HG03442 (cell line): ENCODE measurements around the gene RTKN2.
"Not testable (repeated sequence)": the region's sequence is repeated elsewhere in the genome, so short reads cannot be mapped to it uniquely, and the experiment has no call there.

Source experiments
- ATAC-seq: cut with Tn5 transposase; IDR thresholded peaks from one replicate; pipeline ENCODE4 v1.9.1; 2021; ENCODE audit warnings: mild to moderate bottlenecking, moderate library complexity; ENCODE audit not compliant: unreplicated experiment

The RTKN2 gene, protein sequence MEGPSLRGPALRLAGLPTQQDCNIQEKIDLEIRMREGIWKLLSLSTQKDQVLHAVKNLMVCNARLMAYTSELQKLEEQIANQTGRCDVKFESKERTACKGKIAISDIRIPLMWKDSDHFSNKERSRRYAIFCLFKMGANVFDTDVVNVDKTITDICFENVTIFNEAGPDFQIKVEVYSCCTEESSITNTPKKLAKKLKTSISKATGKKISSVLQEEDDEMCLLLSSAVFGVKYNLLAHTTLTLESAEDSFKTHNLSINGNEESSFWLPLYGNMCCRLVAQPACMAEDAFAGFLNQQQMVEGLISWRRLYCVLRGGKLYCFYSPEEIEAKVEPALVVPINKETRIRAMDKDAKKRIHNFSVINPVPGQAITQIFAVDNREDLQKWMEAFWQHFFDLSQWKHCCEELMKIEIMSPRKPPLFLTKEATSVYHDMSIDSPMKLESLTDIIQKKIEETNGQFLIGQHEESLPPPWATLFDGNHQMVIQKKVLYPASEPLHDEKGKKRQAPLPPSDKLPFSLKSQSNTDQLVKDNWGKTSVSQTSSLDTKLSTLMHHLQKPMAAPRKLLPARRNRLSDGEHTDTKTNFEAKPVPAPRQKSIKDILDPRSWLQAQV

GRCh38 chr10:62268399-62269114 is at the start of gene RTKN2:
Gene RTKN2, minus strand, starts transcription at chr10:62268844. Its CDS starts 234 bp downstream, at chr10:62268610.
- peak; percentile 61 for ATAC-seq

DNA sequence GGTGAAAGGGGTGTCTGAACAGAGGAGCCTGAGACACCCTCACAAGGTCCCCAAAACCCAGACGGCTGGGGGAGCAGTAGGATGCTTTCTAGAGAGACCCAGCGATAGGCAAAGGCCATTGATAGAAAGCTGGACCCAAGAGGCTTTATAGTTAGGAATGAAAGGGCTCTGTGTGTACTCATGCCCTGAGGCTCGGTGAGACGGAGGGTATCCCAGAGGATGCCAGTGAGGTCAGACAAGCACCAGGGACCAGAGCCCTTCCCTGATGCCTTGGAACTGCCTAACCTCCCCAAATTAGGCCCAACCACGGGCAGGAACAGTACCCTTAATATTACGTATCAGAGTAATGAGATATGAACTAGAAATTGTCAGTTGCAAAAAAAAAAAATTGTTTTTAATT is 48.6 kb upstream of the RTKN2 start:
- no peak for ATAC-seq

GRCh38 chr10:62309254-62309653 is 40.6 kb upstream of the RTKN2 start:
- no peak for ATAC-seq

GRCh38 chr10:62308101-62308500 is 39.5 kb upstream of the RTKN2 start:
- no peak for ATAC-seq

DNA sequence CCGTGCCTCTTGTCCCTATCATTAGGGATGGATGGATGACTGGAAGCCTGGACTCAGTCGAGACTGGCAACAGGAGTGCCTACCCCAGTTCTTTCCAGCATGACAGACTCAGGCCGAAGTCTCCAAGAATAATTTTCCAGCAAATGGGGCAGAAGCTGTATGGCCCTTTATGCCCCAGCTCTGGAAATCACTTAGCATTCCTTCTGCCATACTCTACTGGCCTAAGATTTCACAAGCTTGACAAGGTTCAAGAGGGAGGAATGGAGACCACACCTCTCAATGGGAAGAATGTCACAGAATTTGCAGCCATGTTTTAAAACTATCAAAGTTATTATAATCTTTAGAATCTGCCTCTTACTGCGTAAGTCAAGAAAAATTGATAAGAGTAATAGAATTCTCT is 39.0 kb upstream of the RTKN2 start:
- no peak for ATAC-seq

DNA sequence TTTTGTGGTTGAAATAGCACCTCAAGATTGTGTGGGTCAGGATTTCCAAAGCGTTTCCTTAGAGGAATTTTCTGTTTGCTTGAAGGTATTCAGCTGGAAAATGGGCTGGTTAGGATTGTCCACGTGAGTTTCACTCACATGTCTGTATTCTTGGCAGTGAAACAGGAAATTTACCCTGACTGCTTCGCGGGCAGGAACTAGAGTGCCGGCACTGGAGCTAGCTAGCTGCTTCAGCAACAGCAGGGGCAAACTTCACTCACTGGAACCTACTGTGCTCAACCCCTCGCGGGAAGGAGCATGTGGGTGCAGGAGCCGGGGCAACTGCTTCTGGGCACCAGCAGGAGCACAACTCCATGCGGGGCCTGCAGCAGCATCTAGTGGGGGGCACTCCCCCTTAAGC is 38.0 kb upstream of the RTKN2 start:
- ATAC-seq: no peak

- ATAC-seq: no peak
Observed at GRCh38 chr10:62305813-62306212, 37.2 kb upstream of the RTKN2 start.

- no peak for ATAC-seq
Observed at GRCh38 chr10:62303922-62304321, 35.3 kb upstream of the RTKN2 start.

- no peak for ATAC-seq
Observed at GRCh38 chr10:62302760-62303159, 34.1 kb upstream of the RTKN2 start.

DNA sequence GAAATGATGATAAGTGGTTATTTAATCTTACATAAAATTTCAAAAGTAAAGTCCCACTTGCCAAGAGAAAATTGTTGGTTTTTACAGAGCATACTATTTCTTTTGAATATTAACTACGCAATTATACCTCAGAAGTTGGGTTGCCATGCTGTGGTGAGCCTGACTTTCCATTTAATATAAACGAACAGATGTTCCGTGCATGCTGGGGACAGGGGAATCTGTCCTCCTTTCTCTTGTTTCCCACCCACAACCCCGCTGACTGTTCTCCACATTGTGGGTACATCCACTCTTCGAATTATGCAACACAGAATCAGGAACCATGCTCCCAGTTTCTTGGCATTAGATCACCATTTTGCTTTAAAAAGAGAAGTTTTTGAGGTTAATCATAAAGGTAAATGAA is 29.2 kb upstream of the RTKN2 start:
- ATAC-seq: no peak

- ATAC-seq: no peak
Observed at GRCh38 chr10:62284221-62284620, 15.6 kb upstream of the RTKN2 start.

DNA sequence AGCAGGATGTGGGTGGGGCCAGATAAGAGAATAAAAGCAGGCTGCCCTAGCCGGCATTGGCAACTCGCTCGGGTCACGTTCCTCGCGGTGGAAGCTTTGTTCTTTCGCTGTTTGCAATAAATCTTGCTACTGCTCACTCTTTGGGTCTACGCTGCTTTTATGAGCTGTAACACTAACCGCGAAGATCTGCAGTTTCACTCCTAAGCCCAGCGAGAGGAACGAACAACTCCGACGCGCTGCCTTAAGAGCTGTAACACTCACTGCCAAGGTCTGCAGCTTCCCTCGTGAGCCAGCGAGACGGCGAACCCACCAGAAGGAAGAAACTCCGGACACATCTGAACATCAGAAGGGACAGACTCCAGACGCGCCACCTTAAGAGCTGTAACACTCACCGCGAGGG is 12.7 kb upstream of the RTKN2 start:
- ATAC-seq: not testable (repeated sequence)

DNA sequence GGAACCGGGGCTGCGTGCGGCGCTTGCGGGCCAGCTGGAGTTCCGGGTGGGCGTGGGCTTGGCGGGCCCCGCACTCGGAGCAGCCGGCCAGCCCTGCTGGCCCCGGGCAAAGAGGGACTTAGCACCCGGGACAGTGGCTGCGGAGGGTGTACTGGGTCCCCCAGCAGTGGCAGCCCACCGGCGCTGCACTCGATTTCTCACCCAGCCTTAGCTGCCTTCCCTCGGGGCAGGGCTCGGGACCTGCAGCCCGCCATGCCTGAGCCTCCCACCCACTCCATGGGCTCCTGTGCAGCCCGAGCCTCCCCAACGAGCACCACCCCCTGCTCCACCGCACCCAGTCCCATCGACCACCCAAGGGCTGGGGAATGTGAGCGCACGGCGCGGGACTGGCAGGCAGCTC is 11.7 kb upstream of the RTKN2 start:
- ATAC-seq: not testable (repeated sequence)

DNA sequence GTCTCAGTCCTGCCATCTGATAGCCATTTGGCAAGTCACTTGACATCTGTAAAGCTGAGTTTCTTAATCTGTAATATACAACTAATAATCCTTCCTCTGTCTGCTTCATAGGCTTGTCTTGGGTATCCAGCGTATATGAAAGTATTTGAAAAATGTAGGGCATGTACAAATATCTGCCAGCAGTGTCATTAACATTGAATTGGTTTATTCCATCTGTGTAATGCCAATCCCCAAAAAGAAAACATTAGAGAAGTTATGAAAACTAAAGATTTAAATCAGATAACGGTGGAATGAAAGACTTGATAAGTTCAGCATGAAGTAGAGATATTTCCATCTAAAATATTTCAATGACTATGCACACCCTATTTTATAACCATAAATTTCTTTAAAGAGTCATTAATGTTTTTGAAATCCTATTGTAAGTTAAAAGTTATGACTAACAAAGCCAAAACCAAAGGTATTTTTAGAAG is 9.8 kb upstream of the RTKN2 start:
- no peak for ATAC-seq

- ATAC-seq: no peak
Observed at GRCh38 chr10:62277971-62278370, 9.3 kb upstream of the RTKN2 start.

DNA sequence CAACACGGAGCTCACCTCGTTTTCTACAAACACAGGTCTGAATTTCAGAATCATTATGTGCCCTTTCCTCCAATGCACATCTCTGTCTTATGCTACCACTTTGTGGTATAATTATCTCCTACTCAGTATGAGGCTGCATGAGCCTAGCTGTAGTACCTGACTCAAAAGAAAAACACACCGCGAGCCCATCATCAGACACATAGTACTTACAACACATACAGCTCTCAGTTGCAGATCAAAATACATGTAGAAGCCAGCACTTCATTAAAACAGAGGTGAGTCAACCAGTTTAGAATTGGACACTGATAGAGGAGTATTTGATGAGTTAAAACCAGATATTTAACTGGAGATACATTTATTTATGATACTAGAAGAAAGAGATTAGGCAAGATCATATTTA is 1.4 kb upstream of the RTKN2 start:
- no peak for ATAC-seq

DNA sequence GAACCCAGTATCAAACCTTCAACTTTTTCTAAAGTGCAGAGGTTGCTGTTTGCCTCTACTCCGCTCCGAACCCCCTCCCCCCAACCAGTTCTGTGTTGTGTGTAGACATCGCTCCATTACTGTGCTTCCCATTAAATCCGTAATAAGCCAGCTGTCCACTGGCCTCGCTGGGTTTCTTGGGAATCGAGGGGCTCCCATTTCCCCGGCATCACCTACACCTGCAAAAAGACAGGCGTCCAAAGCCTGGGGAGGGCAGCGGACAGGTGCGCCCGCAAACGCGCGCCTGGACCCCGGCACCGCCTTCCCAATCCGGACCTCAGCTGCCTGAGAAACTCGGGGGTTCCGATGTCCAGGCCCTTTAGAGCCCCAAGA is 631 bp downstream of the RTKN2 start:
- peak; percentile 5 for ATAC-seq

- ATAC-seq: no peak
Observed at GRCh38 chr10:62266611-62267010, 2.0 kb downstream of the RTKN2 start.

DNA sequence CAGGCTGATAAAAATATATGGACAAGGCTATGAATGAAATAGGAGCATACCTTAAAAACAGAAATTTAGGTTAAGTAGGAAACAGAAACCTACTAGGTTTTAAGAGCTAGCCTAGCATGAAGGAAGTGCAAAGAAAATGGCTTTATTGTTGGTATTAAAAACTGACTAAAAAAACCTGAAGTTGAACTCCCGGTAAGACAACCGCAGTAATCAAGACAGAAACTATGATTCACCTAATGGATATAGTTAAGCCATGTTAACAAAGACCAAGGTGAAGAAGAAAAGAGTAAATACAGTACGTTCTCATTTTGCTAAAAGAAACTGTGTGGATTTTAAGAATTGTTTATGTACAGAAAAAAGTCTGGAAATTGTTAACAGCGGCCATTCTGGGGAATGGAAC is 2.5 kb downstream of the RTKN2 start:
- no peak for ATAC-seq

- peak; percentile 57 for ATAC-seq
Observed at GRCh38 chr10:62264702-62265436, 3.8 kb downstream of the RTKN2 start.

GRCh38 chr10:62264126-62264525 is 4.5 kb downstream of the RTKN2 start:
- no peak for ATAC-seq
